Activated T-cell treated with anti-CD3 and anti-CD28 coated beads for 4 hours (primary cell): Measurements from ENCODE around the gene RCBTB1.

Source experiments
- DNase-seq: peaks from one replicate; pipeline ENCODE4 v3.0.0-alpha.2; 2020

RCBTB1 gene

GRCh38 chr13:49502954-49503353 is 82.4 kb downstream of the RCBTB1 start:
- no peak for DNase-seq

- no peak for DNase-seq
Measured at GRCh38 chr13:49499889-49500660, 85.3 kb downstream of the RCBTB1 start.

DNA sequence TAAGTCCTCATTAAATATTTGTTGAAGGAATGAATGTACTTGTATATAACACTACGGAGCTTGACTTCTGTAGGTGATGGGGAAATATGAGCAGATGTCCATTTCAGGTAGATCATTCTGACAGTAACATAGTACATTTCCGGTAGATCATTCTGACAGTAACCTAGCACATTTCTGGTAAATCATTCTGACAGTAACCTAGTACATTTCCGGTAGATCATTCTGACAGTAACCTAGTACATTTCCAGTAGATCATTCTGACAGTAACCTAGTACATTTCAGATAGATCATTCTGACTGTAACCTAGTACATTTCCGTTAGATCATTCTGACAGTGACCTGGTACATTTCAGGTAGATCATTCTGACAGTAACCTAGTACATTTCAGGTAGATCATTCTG is 87.2 kb downstream of the RCBTB1 start:
- DNase-seq = no peak

DNA sequence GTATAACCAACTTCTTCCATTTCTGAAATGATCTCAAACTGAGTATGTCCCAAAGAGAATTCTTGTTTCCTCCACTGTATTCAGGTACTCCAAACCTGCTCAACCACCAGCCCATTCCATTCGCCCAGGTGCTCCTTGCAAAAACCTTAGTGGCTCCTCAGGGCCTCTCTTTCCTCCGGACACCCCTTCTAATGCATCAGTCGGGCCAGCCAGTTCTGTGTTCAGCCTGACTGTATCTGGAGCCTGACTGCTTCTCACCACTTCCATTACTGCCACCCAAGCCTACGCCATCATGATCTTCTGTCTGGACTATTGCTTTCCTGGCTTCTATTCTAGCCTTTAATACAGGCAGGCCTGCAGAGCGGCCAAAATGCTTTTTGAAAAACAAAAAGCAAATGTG is 88.1 kb downstream of the RCBTB1 start:
- no peak for DNase-seq

DNA sequence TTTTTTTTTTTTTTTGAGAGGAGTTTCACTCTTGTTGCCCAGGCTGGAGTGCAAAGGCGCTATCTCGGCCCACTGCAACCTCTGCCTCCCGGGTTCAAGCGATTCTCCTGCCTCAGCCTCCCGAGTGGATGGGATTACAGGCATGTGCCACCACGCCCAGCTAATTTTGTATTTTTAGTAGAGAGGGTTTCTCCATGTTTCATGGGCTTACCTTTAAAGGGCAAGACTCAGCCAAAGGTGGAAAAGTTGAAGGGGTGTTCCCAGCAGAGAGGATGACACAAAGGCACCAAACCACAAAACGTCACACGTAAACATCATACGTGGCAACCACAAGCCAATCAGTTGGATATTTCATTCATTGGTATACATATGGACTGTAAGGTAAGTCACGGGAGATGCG is 88.5 kb downstream of the RCBTB1 start:
- peak; percentile 54 for DNase-seq

- DNase-seq = peak; percentile 80
Measured at GRCh38 chr13:49495783-49496762, 89.3 kb downstream of the RCBTB1 start, which contains the start of gene PHF11. Gene PHF11 (plus strand): TSS chr13:49495953. CDS start chr13:49496002, 49 bp downstream.

DNA sequence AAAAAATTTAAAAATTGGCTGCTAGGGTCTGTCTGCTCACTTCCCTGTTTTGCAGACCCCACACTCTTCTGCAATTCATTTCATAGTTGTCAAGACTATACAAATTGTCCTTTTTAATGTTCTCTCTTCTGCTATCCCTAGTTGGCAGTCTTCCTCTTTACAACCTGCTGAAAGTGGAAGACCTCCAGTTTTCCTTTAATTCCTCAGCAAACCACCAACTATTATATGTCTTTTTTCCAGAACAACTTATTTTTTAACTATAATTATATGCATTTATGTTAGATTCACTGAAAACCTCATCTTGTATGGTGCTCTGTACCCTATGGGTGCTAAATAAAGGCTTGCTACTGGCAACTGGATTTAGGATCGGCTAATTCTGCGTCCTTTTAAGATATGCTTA is 90.7 kb downstream of the RCBTB1 start:
- no peak for DNase-seq

GRCh38 chr13:49488563-49488962 is 96.8 kb downstream of the RCBTB1 start:
- DNase-seq = no peak
